HepG2 (cell line): Measurements from ENCODE around the gene PLA2G4F. TPM values are rescaled to one million over a fixed set of nuclear protein-coding genes. Genes with fewer than 3 reads are reported as not detected.

Experiments
- ATAC-seq: fragments of 200-7000 bp; cut with Tn5 transposase; 3 replicates; pipeline ENCODE4 v1.9.1; 2020; ENCODE audit warnings: mild to moderate bottlenecking, moderate library complexity
- BruUV-seq: library from RNA; stranded (reverse); fragments of 400-500 nt; replicated peaks from 2 replicates; lab custom pipeline; 2021; lab: Mats Ljungman, UMichigan
- CTCF ChIA-PET: fragments of 300-600 bp; formaldehyde crosslinking; extraction: SDS; loops from one replicate; lab custom pipeline; 2021; ENCODE audit warnings: low total read pairs, inconsistent platforms, low intra/inter-chr PET ratio; lab: Yijun Ruan, JAX
- POLR2A ChIA-PET: fragments of 350-600 bp; sonication (Branson Sonifier 250); formaldehyde crosslinking; loops from one replicate; lab custom pipeline; 2020; ENCODE audit warnings: antibody characterized with exemption, inconsistent platforms; lab: Yijun Ruan, JAX
- DNase-seq: peaks from one replicate; pipeline ENCODE4 v3.0.0-alpha.2; 2015; ENCODE audit warnings: low spot score
- FAIRE-seq: peaks from 3 replicates; lab custom pipeline; 2011; peaks lifted over from hg19 to GRCh38; lab: Jason Lieb, UNC
- H2AFZ ChIP-seq: one replicate; pipeline ENCODE4 v1.6.1; 2011; ENCODE audit warnings: low read length, inconsistent platforms
- H3K27ac ChIP-seq: fragments of 300-600 bp; 3 replicates; pipeline ENCODE4 v1.8.0; 2011; ENCODE audit warnings: mixed run types, mild to moderate bottlenecking, mixed read lengths, low read length, inconsistent platforms; ENCODE audit not compliant: insufficient read depth; ENCODE audit errors: extremely low read length
- H3K27me3 ChIP-seq, 2 experiments: fragments of 200-600 bp in 1 of 2; 2 replicates in 1 of 2; 3 replicates in 1 of 2; pipeline versions ENCODE4 v1.6.0 to v1.8.0; 2011; ENCODE audit warnings: low read length in 2 of 2, mild to moderate bottlenecking in 2 of 2, moderate library complexity in 2 of 2, inconsistent platforms in 1 of 2; ENCODE audit not compliant: insufficient read depth in 2 of 2, control insufficient read depth in 1 of 2
- H3K36me3 ChIP-seq, 2 experiments: fragments of 200-600 bp in 1 of 2; replicated peaks in 1 of 2; 2 replicates in 1 of 2; 3 replicates in 1 of 2; pipeline versions ENCODE4 v1.5.1 to v1.8.0; 2011; ENCODE audit warnings: low read length in 2 of 2, inconsistent platforms in 1 of 2; ENCODE audit not compliant: insufficient read depth in 2 of 2, control insufficient read depth in 1 of 2
- H3K4me1 ChIP-seq: 2 replicates; pipeline ENCODE4 v1.5.1; 2012; ENCODE audit warnings: low read length, inconsistent platforms; ENCODE audit not compliant: insufficient read depth
- H3K4me2 ChIP-seq: 2 replicates; pipeline ENCODE4 v1.6.0; 2011; ENCODE audit warnings: low read depth, low read length, inconsistent platforms
- H3K4me3 ChIP-seq, 3 experiments: fragments of 200-600 bp in 1 of 3; sonication (generic), shearing (Covaris generic) in 1 of 3; replicated peaks in 1 of 3; 2 replicates each; pipeline ENCODE4 v1.5.1; 2011 to 2016; ENCODE audit warnings: low read length in 3 of 3, inconsistent platforms in 2 of 3, low read depth in 2 of 3, mild to moderate bottlenecking in 2 of 3, control low read depth in 1 of 3, mixed read lengths in 1 of 3; ENCODE audit not compliant: insufficient read depth in 1 of 3
- H3K79me2 ChIP-seq: one replicate; pipeline ENCODE4 v1.6.1; 2011; ENCODE audit warnings: low read length, inconsistent platforms; ENCODE audit not compliant: insufficient read depth
- H3K9ac ChIP-seq: 2 replicates; pipeline ENCODE4 v1.6.0; 2011; ENCODE audit warnings: mild to moderate bottlenecking, low read depth, low read length, inconsistent platforms; ENCODE audit not compliant: insufficient read depth
- H3K9me3 ChIP-seq: 2 replicates; pipeline ENCODE4 v1.5.1; 2012; ENCODE audit warnings: mild to moderate bottlenecking, low read length
- H4K20me1 ChIP-seq: 2 replicates; pipeline ENCODE4 v1.6.0; 2011; ENCODE audit warnings: inconsistent platforms, mild to moderate bottlenecking, low read length, moderate library complexity; ENCODE audit not compliant: insufficient read depth
- AKAP8 ChIP-seq: sonication (generic); formaldehyde crosslinking; IDR thresholded peaks from 2 replicates; pipeline ENCODE4 v1.5.1; 2020; ENCODE audit warnings: mild to moderate bottlenecking, missing genetic modification reagents
- ATF1 ChIP-seq: IDR thresholded peaks from 2 replicates; pipeline ENCODE4 v1.6.1; 2016; ENCODE audit warnings: mild to moderate bottlenecking, control low read depth
- KDM2A ChIP-seq: sonication (generic); formaldehyde crosslinking; IDR thresholded peaks from 2 replicates; pipeline ENCODE4 v1.4.0; 2020; ENCODE audit warnings: low read depth, missing genetic modification reagents, borderline replicate concordance
- ZNF629 ChIP-seq: sonication (generic); formaldehyde crosslinking; conservative IDR thresholded peaks from 2 replicates; pipeline ENCODE4 v1.5.0; 2020; ENCODE audit warnings: missing genetic modification reagents
- ZSCAN12 ChIP-seq: sonication (generic); formaldehyde crosslinking; IDR thresholded peaks from 2 replicates; pipeline ENCODE4 v1.9.0; 2021; ENCODE audit warnings: mild to moderate bottlenecking, missing genetic modification reagents
- WGBS: methylation state at CpG from one replicate; pipeline ENCODE4 v1.1.6; 2017; ENCODE audit warnings: low lambda C conversion rate; 5-methylcytosine and 5-hydroxymethylcytosine counted together
- in situ Hi-C: cut with HindIII; loops from 2 replicates; pipeline ENCODE4 v1.10.0; 2017; ENCODE audit warnings: low pct_unique_long_range_greater_than_20kb; ENCODE audit not compliant: extremely low pct_ligation_motif_present
- intact Hi-C: fragments of 100-400 bp; cut with micrococcal nuclease; formaldehyde crosslinking; loops from one replicate; pipeline ENCODE4 v1.10.0; 2022; ENCODE audit not compliant: unreplicated experiment
- polyA plus RNA-seq, 8 experiments: library from polyadenylated mRNA; depleted of rRNA in 3 of 8; stranded (reverse) in 7 of 8; unstranded in 1 of 8; fragments of >200 nt; fragmentation: Illumina TruSeq in 4 of 8; extraction: Trizol in 4 of 8; gene quantifications; 2 replicates each; pipeline versions ENCODE4 v1.2.1 to v1.2.3, GENCODE V29; 2011 to 2016; ENCODE audit warnings: low read depth in 4 of 8, missing spikeins in 1 of 8, mixed read lengths in 1 of 8; ENCODE audit not compliant: insufficient read depth in 1 of 8
- total RNA-seq, 5 experiments: library from RNA; depleted of rRNA; stranded (reverse); fragments of >200 nt; fragmentation: Illumina TruSeq; extraction: Trizol; gene quantifications; 2 replicates each; pipeline ENCODE4 v1.2.3, GENCODE V29; 2016; ENCODE audit warnings: low read depth in 1 of 5
- TF ChIP-seq, protein P1 (sequence below): sonication (generic); formaldehyde crosslinking; IDR thresholded peaks from 2 replicates; pipeline ENCODE4 v1.4.0; 2020; ENCODE audit warnings: missing genetic modification reagents
- TF ChIP-seq, protein P2 (sequence below): sonication (generic); formaldehyde crosslinking; IDR thresholded peaks from 2 replicates; pipeline ENCODE4 v1.8.0; 2022; ENCODE audit warnings: mild to moderate bottlenecking, missing genetic modification reagents, borderline replicate concordance
- TF ChIP-seq, protein P3 (sequence below): sonication (generic); formaldehyde crosslinking; IDR thresholded peaks from 2 replicates; pipeline ENCODE4 v1.5.0; 2020; ENCODE audit warnings: missing genetic modification reagents, mild to moderate bottlenecking, borderline replicate concordance
- TF ChIP-seq, protein P4 (sequence below): fragments of 450-650 bp; IDR thresholded peaks from 2 replicates; pipeline ENCODE4 v1.6.1; 2017; ENCODE audit warnings: mild to moderate bottlenecking

PLA2G4F gene
- total and polyA plus RNA-seq, 2 of the 13 experiments (the other 11 are each of a cell fraction or from before 2014, with no cell fraction given), result 0.07 TPM; not detected in 1

DNA sequence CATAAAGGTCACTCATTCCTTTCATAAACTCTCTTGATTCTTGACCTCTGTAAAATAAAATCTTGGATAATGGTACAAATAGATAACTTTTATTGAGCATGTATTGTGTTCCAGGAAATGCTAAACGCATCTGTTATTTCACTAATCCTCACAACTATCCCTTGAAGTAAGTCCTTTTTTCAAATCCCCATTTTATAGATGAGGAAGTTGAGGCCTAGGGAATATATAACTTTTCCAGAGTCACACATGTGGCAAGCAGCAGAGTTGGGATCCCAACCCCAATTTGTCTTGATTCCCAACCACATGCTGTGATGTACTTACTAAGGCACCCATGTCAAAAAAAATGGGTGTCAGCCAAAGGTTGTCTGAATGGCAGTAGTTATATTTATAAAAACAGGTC is 45.4 kb upstream of the PLA2G4F start:
- POLR2A ChIA-PET, result no interaction called here
- Histone ChIP-seq H4K20me1 (no peaks in the 10 kb centered on the region), H3K36me3 (peaks cover 0 to 2% of the 10 kb centered on the region in 2 experiments; a peak in 1 of 5 replicates), H3K27ac (no peak overlapping the region), H3K4me2 (no peak overlapping the region), H3K9ac (no peak overlapping the region)
- in situ Hi-C loops, result no loop called here
- DNase-seq (no peak), ATAC-seq (no peak)
- TF ChIP-seq, protein P1, sequence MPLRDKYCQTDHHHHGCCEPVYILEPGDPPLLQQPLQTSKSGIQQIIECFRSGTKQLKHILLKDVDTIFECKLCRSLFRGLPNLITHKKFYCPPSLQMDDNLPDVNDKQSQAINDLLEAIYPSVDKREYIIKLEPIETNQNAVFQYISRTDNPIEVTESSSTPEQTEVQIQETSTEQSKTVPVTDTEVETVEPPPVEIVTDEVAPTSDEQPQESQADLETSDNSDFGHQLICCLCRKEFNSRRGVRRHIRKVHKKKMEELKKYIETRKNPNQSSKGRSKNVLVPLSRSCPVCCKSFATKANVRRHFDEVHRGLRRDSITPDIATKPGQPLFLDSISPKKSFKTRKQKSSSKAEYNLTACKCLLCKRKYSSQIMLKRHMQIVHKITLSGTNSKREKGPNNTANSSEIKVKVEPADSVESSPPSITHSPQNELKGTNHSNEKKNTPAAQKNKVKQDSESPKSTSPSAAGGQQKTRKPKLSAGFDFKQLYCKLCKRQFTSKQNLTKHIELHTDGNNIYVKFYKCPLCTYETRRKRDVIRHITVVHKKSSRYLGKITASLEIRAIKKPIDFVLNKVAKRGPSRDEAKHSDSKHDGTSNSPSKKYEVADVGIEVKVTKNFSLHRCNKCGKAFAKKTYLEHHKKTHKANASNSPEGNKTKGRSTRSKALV (CRISPR knock-in tag), result no peak
- TF ChIP-seq AKAP8 (CRISPR knock-in tag) (no peak), ZNF629 (CRISPR knock-in tag) (peak; percentile 70)
- TF ChIP-seq, all 625 proteins: peak for 1
- CTCF ChIA-PET, result no interaction called here
- H3K9me3 ChIP-seq, result no peaks in the 10 kb centered on the region
- H3K4me1 ChIP-seq, result peaks cover 11% of the 10 kb centered on the region
- BruUV-seq, result no TSS peak
- H3K79me2 ChIP-seq, result peaks cover 6% of the 10 kb centered on the region
- H3K27me3 ChIP-seq, result no peaks in the 10 kb centered on the region
- no peak for FAIRE-seq
- 97% methylated on average over 1 of the region's 1 CpG for WGBS
- no peak overlapping the region for H3K4me3 ChIP-seq
- no peak overlapping the region for H2AFZ ChIP-seq
- intact Hi-C loops, result no loop called here

DNA sequence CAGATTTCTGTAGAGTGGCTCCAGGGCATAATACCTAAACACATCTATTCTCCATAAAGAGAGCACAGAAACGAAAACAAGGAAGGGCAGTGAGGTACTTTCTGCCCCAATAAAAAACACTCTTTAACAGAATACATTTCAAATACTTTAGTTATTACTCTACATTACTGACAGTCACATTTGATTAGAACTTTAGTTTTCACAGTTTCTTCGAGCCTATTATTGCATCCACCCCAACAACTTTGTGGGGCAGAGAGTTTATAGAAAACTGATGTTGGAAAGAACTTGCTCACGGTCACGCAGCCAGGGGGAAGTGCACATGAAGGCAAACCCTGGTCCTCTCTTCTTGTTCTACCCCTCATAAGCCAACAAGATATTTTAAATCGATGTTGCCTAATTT is 42.7 kb upstream of the PLA2G4F start:
- ATAC-seq (no peak), DNase-seq (no peak), FAIRE-seq (no peak)
- no TSS peak for BruUV-seq
- H3K4me1 ChIP-seq, result peaks cover 10% of the 10 kb centered on the region
- no peaks in the 10 kb centered on the region for H3K27me3 ChIP-seq
- intact Hi-C loops (no loop called here), in situ Hi-C loops (no loop called here)
- no peaks in the 10 kb centered on the region for H3K79me2 ChIP-seq
- H2AFZ ChIP-seq, result no peak overlapping the region
- CTCF ChIA-PET, result no interaction called here
- no peaks in the 10 kb centered on the region for H3K9me3 ChIP-seq
- peaks cover 0 to 2% of the 10 kb centered on the region in 2 experiments; a peak in 1 of 5 replicates for H3K36me3 ChIP-seq
- POLR2A ChIA-PET, result interaction anchor here (1.6 kb wide), 1 partner anchor 74 kb away, joined by 3 read pairs; the partner anchor contains the start of genes GANC and TMEM87A
- 93% methylated on average over 5 of the region's 5 CpGs for WGBS
- no peaks in the 10 kb centered on the region for H4K20me1 ChIP-seq
- H3K4me3 ChIP-seq, result no peak overlapping the region
- no peak overlapping the region for H3K9ac ChIP-seq
- no peak overlapping the region for H3K4me2 ChIP-seq
- no peak overlapping the region for H3K27ac ChIP-seq
- TF ChIP-seq, protein P2, sequence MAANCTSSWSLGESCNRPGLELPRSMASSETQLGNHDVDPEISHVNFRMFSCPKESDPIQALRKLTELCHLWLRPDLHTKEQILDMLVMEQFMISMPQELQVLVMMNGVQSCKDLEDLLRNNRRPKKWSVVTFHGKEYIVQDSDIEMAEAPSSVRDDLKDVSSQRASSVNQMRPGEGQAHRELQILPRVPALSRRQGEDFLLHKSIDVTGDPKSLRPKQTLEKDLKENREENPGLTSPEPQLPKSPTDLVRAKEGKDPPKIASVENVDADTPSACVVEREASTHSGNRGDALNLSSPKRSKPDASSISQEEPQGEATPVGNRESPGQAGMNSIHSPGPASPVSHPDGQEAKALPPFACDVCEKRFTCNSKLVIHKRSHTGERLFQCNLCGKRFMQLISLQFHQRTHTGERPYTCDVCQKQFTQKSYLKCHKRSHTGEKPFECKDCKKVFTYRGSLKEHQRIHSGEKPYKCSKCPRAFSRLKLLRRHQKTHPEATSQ (CRISPR knock-in tag), result no peak
- TF ChIP-seq, protein P3, sequence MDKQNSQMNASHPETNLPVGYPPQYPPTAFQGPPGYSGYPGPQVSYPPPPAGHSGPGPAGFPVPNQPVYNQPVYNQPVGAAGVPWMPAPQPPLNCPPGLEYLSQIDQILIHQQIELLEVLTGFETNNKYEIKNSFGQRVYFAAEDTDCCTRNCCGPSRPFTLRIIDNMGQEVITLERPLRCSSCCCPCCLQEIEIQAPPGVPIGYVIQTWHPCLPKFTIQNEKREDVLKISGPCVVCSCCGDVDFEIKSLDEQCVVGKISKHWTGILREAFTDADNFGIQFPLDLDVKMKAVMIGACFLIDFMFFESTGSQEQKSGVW (CRISPR knock-in tag), result no peak
- TF ChIP-seq, protein P4, sequence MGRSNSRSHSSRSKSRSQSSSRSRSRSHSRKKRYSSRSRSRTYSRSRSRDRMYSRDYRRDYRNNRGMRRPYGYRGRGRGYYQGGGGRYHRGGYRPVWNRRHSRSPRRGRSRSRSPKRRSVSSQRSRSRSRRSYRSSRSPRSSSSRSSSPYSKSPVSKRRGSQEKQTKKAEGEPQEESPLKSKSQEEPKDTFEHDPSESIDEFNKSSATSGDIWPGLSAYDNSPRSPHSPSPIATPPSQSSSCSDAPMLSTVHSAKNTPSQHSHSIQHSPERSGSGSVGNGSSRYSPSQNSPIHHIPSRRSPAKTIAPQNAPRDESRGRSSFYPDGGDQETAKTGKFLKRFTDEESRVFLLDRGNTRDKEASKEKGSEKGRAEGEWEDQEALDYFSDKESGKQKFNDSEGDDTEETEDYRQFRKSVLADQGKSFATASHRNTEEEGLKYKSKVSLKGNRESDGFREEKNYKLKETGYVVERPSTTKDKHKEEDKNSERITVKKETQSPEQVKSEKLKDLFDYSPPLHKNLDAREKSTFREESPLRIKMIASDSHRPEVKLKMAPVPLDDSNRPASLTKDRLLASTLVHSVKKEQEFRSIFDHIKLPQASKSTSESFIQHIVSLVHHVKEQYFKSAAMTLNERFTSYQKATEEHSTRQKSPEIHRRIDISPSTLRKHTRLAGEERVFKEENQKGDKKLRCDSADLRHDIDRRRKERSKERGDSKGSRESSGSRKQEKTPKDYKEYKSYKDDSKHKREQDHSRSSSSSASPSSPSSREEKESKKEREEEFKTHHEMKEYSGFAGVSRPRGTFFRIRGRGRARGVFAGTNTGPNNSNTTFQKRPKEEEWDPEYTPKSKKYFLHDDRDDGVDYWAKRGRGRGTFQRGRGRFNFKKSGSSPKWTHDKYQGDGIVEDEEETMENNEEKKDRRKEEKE, result no peak
- no peak for TF ChIP-seq ATF1 (CRISPR knock-in tag)
- no peak for TF ChIP-seq ZSCAN12
- TF ChIP-seq KDM2A (CRISPR knock-in tag), result no peak
